Skeletal muscle satellite cell (primary cell): ENCODE measurements around the gene CD82. TPM values are rescaled to one million over a fixed set of nuclear protein-coding genes. Genes with fewer than 3 reads are reported as not detected.
"Not testable (repeated sequence)": the region's sequence is repeated elsewhere in the genome, so short reads cannot be mapped to it uniquely, and the experiment has no call there.

Source experiments
- H3K27me3 ChIP-seq: 2 replicates; pipeline ENCODE4 v1.7.0; 2013; ENCODE audit warnings: low read length; ENCODE audit not compliant: control insufficient read depth, insufficient read depth
- H3K36me3 ChIP-seq: 2 replicates; pipeline ENCODE4 v1.7.0; 2013; ENCODE audit warnings: mild to moderate bottlenecking, control low read depth, low read length; ENCODE audit not compliant: insufficient read depth
- H3K4me1 ChIP-seq: 2 replicates; pipeline ENCODE4 v1.7.0; 2013; ENCODE audit warnings: low read length; ENCODE audit not compliant: control insufficient read depth, insufficient read depth
- H3K4me2 ChIP-seq: 2 replicates; pipeline ENCODE4 v1.7.0; 2013; ENCODE audit warnings: mild to moderate bottlenecking, low read length
- H3K4me3 ChIP-seq: 2 replicates; pipeline ENCODE4 v1.7.0; 2013; ENCODE audit warnings: low read length
- H3K9ac ChIP-seq: 2 replicates; pipeline ENCODE4 v1.7.0; 2013; ENCODE audit warnings: mild to moderate bottlenecking, low read depth, low read length, moderate library complexity
- H3K9me3 ChIP-seq: replicated peaks from 2 replicates; pipeline ENCODE4 v1.7.0; 2013; ENCODE audit warnings: mild to moderate bottlenecking, control low read depth, low read length
- small RNA-seq: library from RNA; depleted of rRNA; stranded (forward); fragments of <200 nt; gene quantifications from one replicate; pipeline ENCODE3, GENCODE V24; 2012

CD82 gene

DNA sequence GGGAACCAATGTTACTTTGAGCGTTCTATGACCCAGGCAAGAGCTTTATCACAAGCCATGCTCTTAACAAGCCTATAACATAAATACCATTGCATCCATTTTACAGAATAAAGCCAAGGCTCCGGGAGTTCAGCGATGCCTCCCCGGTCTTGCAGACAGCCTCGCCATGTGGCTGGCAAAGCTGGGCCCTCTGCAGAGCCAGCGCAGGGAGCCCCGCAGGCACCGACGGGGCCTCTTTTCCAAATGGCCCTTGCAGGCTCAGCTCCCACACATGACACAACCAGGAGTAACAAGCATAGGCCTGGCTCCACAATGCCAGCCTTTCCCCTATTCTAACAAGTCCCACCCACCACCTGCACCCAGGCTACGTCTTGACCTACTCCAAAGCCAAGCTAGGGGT lies 89.1 kb downstream of the CD82 start:
- Histone ChIP-seq H3K4me1 (no peaks in the 10 kb centered on the region), H3K4me3 (no peak overlapping the region), H3K9me3 (no peaks in the 10 kb centered on the region), H3K4me2 (no peak overlapping the region), H3K36me3 (no peaks in the 10 kb centered on the region), H3K9ac (no peak overlapping the region), H3K27me3 (peaks cover 56% of the 10 kb centered on the region)

DNA sequence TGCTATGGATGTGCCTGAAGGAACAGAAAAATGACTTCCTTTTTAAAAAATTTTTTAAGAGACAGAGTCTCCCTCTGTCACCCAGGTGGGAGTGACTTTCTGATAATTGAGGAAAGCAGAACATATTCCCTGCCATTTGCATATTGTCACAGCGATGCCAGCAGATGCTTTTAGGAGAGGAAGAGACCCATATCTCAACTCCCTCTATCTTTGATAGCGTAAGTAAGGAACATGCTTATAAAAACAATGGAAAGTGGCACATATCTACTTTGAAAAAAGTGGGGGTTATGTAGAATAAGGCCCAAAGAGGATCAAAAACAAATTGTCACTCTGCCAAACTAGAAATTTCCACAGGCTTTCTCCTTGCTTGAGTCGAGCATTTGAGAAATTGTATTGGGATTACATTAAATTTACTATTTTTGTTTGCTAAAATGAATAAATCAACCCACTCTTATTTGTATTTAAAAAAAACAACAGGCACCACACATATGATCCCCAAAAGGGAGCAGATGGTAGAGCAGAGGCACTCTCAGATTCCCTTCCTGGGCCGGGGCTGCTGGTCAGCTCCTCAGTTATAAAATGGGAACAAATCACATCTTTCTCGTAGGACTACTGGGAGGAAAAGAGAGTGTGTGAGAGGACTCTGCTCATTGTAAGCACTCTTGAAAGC lies 92.5 kb downstream of the CD82 start:
- H3K36me3 ChIP-seq: no peaks in the 10 kb centered on the region
- no peaks in the 10 kb centered on the region for H3K9me3 ChIP-seq
- no peak overlapping the region for H3K4me3 ChIP-seq
- H3K9ac ChIP-seq: no peak overlapping the region
- peaks cover 58% of the 10 kb centered on the region for H3K27me3 ChIP-seq
- no peak overlapping the region for H3K4me2 ChIP-seq
- H3K4me1 ChIP-seq: no peaks in the 10 kb centered on the region

DNA sequence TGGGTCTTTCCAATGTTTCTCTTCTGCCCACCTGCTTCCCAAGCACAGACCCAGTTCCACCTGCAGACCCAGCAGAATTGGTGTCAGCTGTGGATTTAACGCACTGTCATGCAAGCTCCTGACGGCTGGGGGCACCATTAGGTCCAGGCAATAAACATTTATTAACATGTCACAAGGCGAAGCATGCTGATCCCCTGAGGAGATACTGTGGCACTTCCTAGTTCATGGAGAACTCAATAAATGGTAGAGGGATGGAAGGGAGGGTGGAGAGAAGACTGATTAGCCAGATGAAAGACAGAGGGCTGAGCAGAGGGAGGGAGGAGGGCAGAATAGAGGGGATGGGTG lies 93.0 kb downstream of the CD82 start:
- Histone ChIP-seq H3K4me2 (no peak overlapping the region), H3K27me3 (peaks cover 57% of the 10 kb centered on the region), H3K36me3 (no peaks in the 10 kb centered on the region), H3K4me3 (no peak overlapping the region), H3K9me3 (no peaks in the 10 kb centered on the region), H3K9ac (no peak overlapping the region), H3K4me1 (no peaks in the 10 kb centered on the region)

DNA sequence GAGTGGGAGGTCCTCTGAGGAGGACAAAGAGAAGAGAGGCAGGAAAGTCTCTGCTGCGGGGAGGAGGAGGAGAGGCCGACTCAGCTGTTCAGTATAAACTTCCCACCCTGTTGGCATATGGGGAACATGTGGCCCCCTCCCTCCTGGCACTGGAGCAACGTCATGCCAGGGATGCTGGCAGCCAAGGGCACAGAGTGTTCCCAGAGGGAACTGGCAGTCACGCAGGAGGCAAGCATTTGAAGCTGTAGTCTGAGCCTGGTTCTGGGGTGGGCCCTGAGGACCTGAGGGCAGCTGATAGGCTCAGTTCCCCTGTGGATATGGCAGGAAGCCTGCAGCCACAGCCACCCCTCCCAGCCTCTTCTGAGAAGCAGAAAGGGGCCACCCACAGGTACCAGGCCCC lies 94.2 kb downstream of the CD82 start:
- no peak overlapping the region for H3K4me2 ChIP-seq
- no peak overlapping the region for H3K9ac ChIP-seq
- no peaks in the 10 kb centered on the region for H3K9me3 ChIP-seq
- H3K4me1 ChIP-seq: no peaks in the 10 kb centered on the region
- H3K27me3 ChIP-seq: peaks cover 51% of the 10 kb centered on the region
- H3K36me3 ChIP-seq: no peaks in the 10 kb centered on the region
- no peak overlapping the region for H3K4me3 ChIP-seq

DNA sequence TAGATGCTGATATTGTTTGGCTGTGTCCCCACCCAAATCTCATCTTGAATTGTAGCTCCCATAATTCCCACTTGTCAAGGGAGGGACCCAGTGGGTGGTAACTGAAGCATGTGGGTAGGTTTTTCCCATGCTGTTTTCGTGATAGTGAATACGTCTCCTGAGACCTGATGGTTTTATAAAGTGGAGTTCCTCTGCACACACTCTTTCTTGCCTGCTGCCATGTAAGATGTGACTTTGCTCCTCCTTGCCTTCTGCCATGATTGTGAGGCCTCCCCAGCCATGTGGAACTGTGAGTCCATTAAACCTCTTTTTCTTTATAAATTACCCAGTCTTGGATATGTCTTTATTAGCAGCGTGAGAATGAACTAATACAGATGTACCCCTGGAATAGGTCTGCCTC lies 95.1 kb downstream of the CD82 start:
- not testable (repeated sequence) for H3K36me3 ChIP-seq, H3K4me3 ChIP-seq, H3K4me2 ChIP-seq, H3K9me3 ChIP-seq, H3K9ac ChIP-seq, H3K4me1 ChIP-seq
- H3K27me3 ChIP-seq: peaks cover 56% of the 10 kb centered on the region

DNA sequence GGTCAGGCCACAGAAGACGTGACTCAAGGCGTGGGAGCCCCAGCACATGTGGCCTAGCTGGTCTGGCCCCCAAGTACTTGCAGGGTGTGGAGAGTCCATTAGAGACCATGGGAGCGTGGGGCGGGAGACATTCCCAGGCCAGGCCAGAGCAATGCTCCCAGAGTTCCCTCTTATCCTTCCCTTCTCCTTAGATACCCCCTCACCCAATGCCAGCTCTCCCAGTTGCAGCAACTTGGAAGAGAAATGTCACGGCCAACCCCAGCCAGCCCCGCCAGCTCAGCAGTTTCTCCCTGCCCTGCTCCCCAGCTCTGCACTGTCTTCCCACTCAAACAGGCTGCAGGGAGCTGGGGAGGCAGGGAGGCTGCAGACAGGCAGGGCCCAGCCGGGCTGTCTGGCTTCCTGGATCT lies 95.9 kb downstream of the CD82 start:
- H3K4me3 ChIP-seq: no peak overlapping the region
- peaks cover 57% of the 10 kb centered on the region for H3K27me3 ChIP-seq
- H3K36me3 ChIP-seq: no peaks in the 10 kb centered on the region
- no peak overlapping the region for H3K4me2 ChIP-seq
- H3K4me1 ChIP-seq: no peaks in the 10 kb centered on the region
- no peak overlapping the region for H3K9ac ChIP-seq
- no peaks in the 10 kb centered on the region for H3K9me3 ChIP-seq

Small RNA genes within 50 kb of the gene (small RNA-seq; reads per million reads assigned to genes)
- not detected for gene AC104010.1
